ENCODE results near the gene FAM13C. TPM values are rescaled to one million over a fixed set of nuclear protein-coding genes. Genes with fewer than 3 reads are reported as not detected.

Gene FAM13C
- polyA plus RNA-seq, 1 donor from 2014 or later, result 89.3 TPM

GRCh38 chr10:59283456-59284091 is 78.8 kb downstream of the FAM13C start:
- peak overlapping the region; percentile 42 for H3K9ac ChIP-seq (ENCODE audit: low read length)
- H3K27ac ChIP-seq (ENCODE audit: low read length), result peak overlapping the region; percentile 58

GRCh38 chr10:59281861-59282260 is 80.5 kb downstream of the FAM13C start:
- no peak overlapping the region for H3K4me2 ChIP-seq (ENCODE audit: low read length)
- TF ChIP-seq MXI1 (conservative IDR thresholded peaks at IDR 0.05; ENCODE audit: poor library complexity, severe bottlenecking) (no peak), POLR2AphosphoS5 (IDR thresholded peaks at IDR 0.05) (no peak)
- H3K9ac ChIP-seq (ENCODE audit: low read length), result no peak overlapping the region
- no peaks in the 10 kb centered on the region for H3K9me3 ChIP-seq (ENCODE audit: low read length)
- H3K9me2 ChIP-seq (ENCODE audit: insufficient read depth, low read length), result no peaks in the 10 kb centered on the region
- H4K20me1 ChIP-seq (ENCODE audit: insufficient read depth), result no peaks in the 10 kb centered on the region
- no peak overlapping the region for H3K27ac ChIP-seq (ENCODE audit: low read length)
- H3K79me2 ChIP-seq (replicated peaks; ENCODE audit: insufficient read depth, low read length), result peaks cover 3% of the 10 kb centered on the region
- no peaks in the 10 kb centered on the region for H3K27me3 ChIP-seq (ENCODE audit: insufficient read depth, low read depth, low read length)
- no peak overlapping the region for H2AFZ ChIP-seq (ENCODE audit: low read depth, low read length)
- H3K36me3 ChIP-seq (ENCODE audit: insufficient read depth, low read length), result peaks cover 8% of the 10 kb centered on the region
- H3F3A ChIP-seq (ENCODE audit: insufficient read depth, low read length, poor library complexity, severe bottlenecking), result peaks cover 16% of the 10 kb centered on the region
- H3K4me3 ChIP-seq (ENCODE audit: low read length), result no peak overlapping the region

More at GRCh38 chr10:59283456-59284091, 78.8 kb downstream of the FAM13C start:
- Histone ChIP-seq H3K36me3 (ENCODE audit: insufficient read depth, low read length) (peaks cover 8% of the 10 kb centered on the region), H3K4me2 (ENCODE audit: low read length) (peak overlapping the region; percentile 44), H3K9me2 (ENCODE audit: insufficient read depth, low read length) (no peaks in the 10 kb centered on the region), H3F3A (ENCODE audit: insufficient read depth, low read length, poor library complexity, severe bottlenecking) (peaks cover 7% of the 10 kb centered on the region), H3K27me3 (ENCODE audit: insufficient read depth, low read depth, low read length) (no peaks in the 10 kb centered on the region), H4K20me1 (ENCODE audit: insufficient read depth) (no peaks in the 10 kb centered on the region), H2AFZ (ENCODE audit: low read depth, low read length) (no peak overlapping the region), H3K4me3 (ENCODE audit: low read length) (peak overlapping the region; percentile 40), H3K9me3 (ENCODE audit: low read length) (no peaks in the 10 kb centered on the region), H3K79me2 (replicated peaks; ENCODE audit: insufficient read depth, low read length) (peaks cover 3% of the 10 kb centered on the region)
- TF ChIP-seq TAF1 (IDR thresholded peaks at IDR 0.05; ENCODE audit: low read depth), result no peak
- no peak for TF ChIP-seq MXI1 (conservative IDR thresholded peaks at IDR 0.05; ENCODE audit: poor library complexity, severe bottlenecking)
- no peak for TF ChIP-seq SMC3 (conservative IDR thresholded peaks at IDR 0.05; ENCODE audit: poor library complexity)
- TF ChIP-seq, protein P1, sequence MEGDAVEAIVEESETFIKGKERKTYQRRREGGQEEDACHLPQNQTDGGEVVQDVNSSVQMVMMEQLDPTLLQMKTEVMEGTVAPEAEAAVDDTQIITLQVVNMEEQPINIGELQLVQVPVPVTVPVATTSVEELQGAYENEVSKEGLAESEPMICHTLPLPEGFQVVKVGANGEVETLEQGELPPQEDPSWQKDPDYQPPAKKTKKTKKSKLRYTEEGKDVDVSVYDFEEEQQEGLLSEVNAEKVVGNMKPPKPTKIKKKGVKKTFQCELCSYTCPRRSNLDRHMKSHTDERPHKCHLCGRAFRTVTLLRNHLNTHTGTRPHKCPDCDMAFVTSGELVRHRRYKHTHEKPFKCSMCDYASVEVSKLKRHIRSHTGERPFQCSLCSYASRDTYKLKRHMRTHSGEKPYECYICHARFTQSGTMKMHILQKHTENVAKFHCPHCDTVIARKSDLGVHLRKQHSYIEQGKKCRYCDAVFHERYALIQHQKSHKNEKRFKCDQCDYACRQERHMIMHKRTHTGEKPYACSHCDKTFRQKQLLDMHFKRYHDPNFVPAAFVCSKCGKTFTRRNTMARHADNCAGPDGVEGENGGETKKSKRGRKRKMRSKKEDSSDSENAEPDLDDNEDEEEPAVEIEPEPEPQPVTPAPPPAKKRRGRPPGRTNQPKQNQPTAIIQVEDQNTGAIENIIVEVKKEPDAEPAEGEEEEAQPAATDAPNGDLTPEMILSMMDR (IDR thresholded peaks at IDR 0.05; ENCODE audit: poor library complexity, severe bottlenecking), result no peak
- TF ChIP-seq REST (IDR thresholded peaks at IDR 0.05; ENCODE audit: borderline replicate concordance), result no peak
- TF ChIP-seq EP300 (conservative IDR thresholded peaks at IDR 0.05; ENCODE audit: poor library complexity, severe bottlenecking), result no peak
- no peak for TF ChIP-seq POLR2AphosphoS5 (IDR thresholded peaks at IDR 0.05)
- TF ChIP-seq RAD21 (conservative IDR thresholded peaks at IDR 0.05), result no peak
- TF ChIP-seq EZH2 (IDR thresholded peaks at IDR 0.05; ENCODE audit: borderline replicate concordance, insufficient read depth, low read length, poor library complexity, severe bottlenecking), result no peak

Measured in neural cell (in vitro differentiated cells).